ENCODE measurements around the gene SLC47A1.

The SLC47A1 gene

DNA sequence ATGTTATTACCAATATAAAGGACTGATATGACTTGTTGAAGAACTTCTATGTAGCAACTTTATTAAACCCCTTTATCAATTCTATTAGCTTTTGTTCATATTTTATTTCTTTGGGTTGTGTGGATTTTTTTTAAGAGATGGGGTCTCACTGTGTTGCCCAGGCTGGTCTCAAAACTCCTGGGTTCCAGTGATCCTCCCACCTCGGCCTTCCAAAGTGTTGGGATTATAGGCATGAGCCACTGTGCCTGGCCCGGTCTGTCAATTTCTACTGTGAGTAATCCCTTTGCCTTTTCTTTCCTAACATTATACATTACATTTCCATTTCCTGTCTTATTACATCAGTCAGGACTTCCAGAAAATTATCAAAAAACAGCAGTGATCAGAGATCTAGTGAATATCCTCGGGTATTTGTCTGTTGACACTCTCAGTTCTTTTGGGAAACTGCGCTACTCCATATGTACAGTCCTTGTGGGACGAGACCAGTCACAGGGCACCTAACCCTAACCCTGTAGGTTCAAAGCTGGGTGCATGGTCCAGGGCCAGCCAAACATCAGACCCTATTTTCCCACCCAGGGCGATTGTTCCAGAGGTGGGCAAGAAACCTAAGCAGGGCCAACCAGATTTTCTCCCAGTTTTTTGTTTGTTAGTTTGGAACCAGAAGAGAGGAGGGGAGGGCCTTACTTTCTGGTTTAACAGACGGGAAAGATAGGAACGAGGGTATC, 1.7 kb upstream of the SLC47A1 start:
- no peak overlapping the region for H3K4me3 ChIP-seq (ENCODE audit: low read depth, low read length)
- TF ChIP-seq, protein P1, sequence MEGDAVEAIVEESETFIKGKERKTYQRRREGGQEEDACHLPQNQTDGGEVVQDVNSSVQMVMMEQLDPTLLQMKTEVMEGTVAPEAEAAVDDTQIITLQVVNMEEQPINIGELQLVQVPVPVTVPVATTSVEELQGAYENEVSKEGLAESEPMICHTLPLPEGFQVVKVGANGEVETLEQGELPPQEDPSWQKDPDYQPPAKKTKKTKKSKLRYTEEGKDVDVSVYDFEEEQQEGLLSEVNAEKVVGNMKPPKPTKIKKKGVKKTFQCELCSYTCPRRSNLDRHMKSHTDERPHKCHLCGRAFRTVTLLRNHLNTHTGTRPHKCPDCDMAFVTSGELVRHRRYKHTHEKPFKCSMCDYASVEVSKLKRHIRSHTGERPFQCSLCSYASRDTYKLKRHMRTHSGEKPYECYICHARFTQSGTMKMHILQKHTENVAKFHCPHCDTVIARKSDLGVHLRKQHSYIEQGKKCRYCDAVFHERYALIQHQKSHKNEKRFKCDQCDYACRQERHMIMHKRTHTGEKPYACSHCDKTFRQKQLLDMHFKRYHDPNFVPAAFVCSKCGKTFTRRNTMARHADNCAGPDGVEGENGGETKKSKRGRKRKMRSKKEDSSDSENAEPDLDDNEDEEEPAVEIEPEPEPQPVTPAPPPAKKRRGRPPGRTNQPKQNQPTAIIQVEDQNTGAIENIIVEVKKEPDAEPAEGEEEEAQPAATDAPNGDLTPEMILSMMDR (IDR thresholded peaks at IDR 0.05; ENCODE audit: low read depth, low read length, missing control alignments) = no peak
- DNase-seq (ENCODE audit: low read depth) = no peak

DNA sequence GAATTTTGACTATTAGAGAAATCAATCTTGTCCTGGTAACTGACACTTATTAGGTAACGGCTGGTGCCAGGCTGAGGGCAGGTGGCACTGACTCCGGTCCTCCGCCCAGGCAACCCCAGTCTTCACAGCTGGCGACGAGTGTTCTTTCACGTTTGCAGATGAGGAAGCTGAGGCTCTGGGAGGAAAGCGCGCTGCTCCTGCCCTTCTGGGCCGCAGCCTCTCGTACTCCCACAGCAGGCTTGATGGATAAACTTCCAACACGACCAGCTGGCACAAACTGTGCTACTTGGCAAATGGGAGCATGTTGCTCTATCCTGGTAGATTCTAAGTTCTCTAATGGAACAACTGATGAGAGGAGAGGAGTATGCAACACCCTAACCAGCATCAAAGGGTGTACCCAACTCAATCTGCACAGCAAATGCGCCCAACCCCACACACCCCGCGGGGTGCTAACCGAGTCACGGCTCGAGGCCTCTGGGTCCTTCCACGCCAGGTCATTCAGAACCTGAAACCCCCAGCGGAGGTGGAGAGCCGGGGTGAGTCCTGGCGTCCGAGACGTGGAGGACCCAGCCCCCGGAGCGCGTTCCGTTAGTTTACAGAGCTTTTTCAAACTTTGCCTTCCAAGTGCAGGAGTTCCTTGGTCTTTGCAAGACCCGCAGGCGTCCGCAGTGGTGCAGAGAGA, 477 bp upstream of the SLC47A1 start:
- TF ChIP-seq, protein P1 (IDR thresholded peaks at IDR 0.05; ENCODE audit: low read depth, low read length, missing control alignments) = no peak
- no peak for DNase-seq (ENCODE audit: low read depth)
- H3K4me3 ChIP-seq (ENCODE audit: low read depth, low read length) = no peak overlapping the region

DNA sequence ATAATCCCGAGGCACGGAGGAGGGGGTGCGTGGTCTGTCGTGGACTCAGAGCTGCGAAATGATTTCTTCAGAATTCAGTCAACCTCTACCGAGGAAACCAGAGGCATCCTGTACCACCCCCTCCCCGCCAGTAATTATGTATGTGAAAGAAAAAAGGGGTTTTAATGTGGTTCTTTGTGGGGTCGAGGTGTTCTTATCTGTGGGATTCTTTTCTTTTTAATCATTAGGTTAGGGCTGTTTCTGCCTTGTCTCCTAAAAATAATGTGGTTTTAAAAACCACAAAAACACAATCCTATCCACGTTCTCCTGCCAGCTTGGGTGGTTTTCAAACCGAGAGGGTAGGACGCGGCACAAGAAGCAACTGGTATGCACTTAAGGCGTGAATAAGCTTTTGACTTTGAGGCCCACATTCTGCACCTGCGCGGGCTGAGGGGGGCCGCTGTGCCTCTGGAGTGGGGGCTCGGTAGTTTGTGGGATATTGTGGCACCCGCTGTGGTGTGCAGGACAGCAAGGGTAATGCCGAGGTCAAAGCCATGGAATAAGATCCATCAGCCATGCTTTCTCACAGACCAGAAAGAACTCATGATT, 1.0 kb downstream of the SLC47A1 start:
- H3K4me3 ChIP-seq (ENCODE audit: low read depth, low read length) = no peak overlapping the region; the same call in 1 of the 2 replicates
- TF ChIP-seq, protein P1 (IDR thresholded peaks at IDR 0.05; ENCODE audit: low read depth, low read length, missing control alignments) = no peak
- no peak for DNase-seq (ENCODE audit: low read depth)

DNA sequence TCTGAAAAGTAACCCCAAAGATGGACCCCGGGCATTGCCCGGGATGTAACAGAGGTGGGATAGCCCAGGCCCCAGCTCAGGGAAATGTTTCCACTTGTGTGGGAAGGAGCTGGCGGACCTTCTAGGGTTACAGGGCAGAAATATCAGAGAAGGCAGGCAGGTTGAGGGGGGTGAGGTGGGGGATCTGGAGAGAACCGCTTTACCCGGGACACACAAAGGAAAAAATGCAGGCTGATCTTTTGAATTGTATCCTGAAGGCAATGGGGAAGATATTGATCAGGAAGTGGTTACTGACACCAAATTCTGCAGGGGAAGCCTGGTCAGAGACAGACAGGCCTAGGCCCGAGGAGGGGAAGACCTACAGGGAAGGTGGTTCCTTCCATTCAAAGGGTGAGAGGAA, 3.5 kb downstream of the SLC47A1 start:
- TF ChIP-seq, protein P1 (IDR thresholded peaks at IDR 0.05; ENCODE audit: low read depth, low read length, missing control alignments) = no peak
- DNase-seq (ENCODE audit: low read depth) = no peak
- H3K4me3 ChIP-seq (ENCODE audit: low read depth, low read length) = no peak overlapping the region

DNA sequence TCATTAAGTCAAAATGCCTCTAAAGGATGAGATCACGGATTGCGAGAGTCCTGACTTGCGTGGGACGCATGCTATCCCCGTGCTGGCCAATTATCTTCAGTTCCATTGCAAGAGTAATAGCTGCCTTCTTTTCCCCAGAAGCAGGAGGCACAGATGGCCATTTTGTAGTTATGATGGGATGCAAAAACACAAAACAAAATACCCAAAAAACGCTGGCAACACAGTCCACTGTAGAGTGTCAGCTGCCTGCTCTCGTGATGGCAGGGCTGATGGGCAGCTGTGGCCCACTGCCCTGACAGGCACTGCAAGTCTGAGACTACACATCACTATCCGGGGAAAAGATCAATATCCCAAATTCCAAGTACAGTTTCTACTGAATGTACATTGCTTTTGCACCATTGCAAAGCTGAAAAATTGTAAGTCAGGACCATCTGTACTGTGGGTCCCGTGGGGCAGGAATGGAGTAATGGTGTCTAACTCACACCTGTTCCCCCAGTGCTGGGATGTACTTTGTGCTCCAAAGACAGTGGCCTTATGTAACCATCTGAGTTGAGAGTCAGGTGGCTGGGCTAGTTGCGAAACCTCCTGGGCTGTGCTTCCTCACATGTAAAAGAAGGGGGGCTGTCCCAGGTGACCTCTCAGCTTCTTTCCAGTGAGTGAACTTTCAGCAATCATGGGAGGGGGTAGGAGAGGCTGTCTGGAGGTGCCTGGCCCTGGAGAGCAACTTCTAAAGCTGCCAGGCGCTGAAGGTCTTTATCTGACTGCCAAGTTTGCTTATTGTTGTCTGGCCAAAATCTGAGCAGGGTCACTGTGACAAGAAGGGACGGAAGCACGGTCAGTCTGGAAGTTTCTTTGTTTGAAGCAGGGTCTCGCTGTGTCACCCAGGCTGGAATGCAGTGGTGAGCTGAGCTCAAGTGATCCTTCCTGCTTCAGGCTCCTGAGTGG, 4.7 kb downstream of the SLC47A1 start:
- TF ChIP-seq, protein P1 (IDR thresholded peaks at IDR 0.05; ENCODE audit: low read depth, low read length, missing control alignments) = no peak
- no peak for DNase-seq (ENCODE audit: low read depth)
- no peak overlapping the region for H3K4me3 ChIP-seq (ENCODE audit: low read depth, low read length)

DNA sequence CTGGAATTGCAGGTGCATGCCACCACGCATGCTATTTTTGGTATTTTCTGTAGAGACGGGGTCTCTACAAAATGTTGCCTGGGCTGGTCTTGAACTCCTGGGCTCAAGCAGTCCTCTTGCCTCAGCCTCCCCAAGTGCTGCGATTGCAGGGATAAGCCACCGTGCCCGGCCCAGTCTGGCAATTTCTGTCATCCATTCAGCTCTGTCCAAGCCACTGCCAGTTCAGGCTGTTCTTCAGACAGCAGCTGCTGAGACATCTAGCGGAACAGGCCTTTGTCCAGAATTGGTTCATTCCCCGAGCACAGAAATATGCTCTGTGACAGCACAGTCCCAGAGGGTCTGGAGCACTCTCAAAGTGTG, 5.4 kb downstream of the SLC47A1 start:
- DNase-seq (ENCODE audit: low read depth) = no peak
- TF ChIP-seq, protein P1 (IDR thresholded peaks at IDR 0.05; ENCODE audit: low read depth, low read length, missing control alignments) = no peak

More for the DNA sequence above, 5.4 kb downstream of the SLC47A1 start:
- H3K4me3 ChIP-seq (ENCODE audit: low read depth, low read length) = no peak overlapping the region
